ENCODE results near the gene TEDC2. TPM values are rescaled to one million over a fixed set of nuclear protein-coding genes. Genes with fewer than 3 reads are reported as not detected.

TEDC2 gene
- total RNA-seq, 4 donors from 2014 or later = 1.4 to 2.3 TPM; not detected in 2

DNA sequence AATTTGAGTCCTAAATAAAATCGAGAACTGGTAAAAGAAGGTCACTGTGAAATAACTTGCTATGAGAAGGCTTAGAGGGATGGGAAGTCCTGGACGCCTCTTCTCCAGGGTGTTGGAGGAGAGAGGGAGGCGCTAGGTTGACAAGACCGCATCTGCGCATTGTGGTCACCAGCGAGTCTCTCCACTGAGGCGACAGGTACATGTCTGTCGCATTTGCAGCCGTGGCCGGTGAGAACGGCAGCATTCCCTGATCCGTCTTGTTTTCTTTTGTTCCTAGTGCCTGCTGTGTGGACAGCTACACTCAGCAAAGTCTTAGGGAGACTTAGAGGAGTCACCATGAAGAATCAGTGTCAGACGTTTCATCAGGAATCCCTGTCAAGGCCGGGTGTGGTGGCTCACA, 45.8 kb downstream of the TEDC2 start:
- WGBS, 2 donors (ENCODE audit: low coverage in 1 of 2) = 87 to 91% methylated on average over 5 to 14 of the region's 14 CpGs
- TF ChIP-seq POLR2AphosphoS5 (IDR thresholded peaks at IDR 0.05) (no peak), EP300 (IDR thresholded peaks at IDR 0.05; ENCODE audit: low read depth) (no peak), POLR2A (IDR thresholded peaks at IDR 0.05) (no peak)
- TF ChIP-seq, protein P1, sequence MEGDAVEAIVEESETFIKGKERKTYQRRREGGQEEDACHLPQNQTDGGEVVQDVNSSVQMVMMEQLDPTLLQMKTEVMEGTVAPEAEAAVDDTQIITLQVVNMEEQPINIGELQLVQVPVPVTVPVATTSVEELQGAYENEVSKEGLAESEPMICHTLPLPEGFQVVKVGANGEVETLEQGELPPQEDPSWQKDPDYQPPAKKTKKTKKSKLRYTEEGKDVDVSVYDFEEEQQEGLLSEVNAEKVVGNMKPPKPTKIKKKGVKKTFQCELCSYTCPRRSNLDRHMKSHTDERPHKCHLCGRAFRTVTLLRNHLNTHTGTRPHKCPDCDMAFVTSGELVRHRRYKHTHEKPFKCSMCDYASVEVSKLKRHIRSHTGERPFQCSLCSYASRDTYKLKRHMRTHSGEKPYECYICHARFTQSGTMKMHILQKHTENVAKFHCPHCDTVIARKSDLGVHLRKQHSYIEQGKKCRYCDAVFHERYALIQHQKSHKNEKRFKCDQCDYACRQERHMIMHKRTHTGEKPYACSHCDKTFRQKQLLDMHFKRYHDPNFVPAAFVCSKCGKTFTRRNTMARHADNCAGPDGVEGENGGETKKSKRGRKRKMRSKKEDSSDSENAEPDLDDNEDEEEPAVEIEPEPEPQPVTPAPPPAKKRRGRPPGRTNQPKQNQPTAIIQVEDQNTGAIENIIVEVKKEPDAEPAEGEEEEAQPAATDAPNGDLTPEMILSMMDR (IDR thresholded peaks at IDR 0.05) = no peak
- Histone ChIP-seq H3K4me3 (no peak overlapping the region), H3K36me3 (no peaks in the 10 kb centered on the region), H3K27ac (no peak overlapping the region), H3K4me1 (peaks cover 6 to 20% (median 9%) of the 10 kb centered on the region in 4 donors), H3K27me3 (no peaks in the 10 kb centered on the region), H3K9me3 (no peaks in the 10 kb centered on the region)
- DNase-seq = no peak
- in situ Hi-C loops (cut with MboI; ENCODE audit: low pct_ligation_motif_present in 1 of 4, low pct_unique_long_range_greater_than_20kb in 1 of 4, low sequenced_read_pairs in 3 of 4) = no loop called here
- intact Hi-C loops (cut with DNase I; ENCODE audit: low total_unique reads) = no loop called here

GRCh38 chr16:2507052-2507659, 47.2 kb downstream of the TEDC2 start:
- peak; percentile 49 for DNase-seq
- Histone ChIP-seq H3K36me3 (no peaks in the 10 kb centered on the region), H3K4me3 (no peak overlapping the region), H3K4me1 (peaks cover 0 to 16% (median 0%) of the 10 kb centered on the region in 4 donors), H3K27me3 (no peaks in the 10 kb centered on the region), H3K27ac (peak overlapping the region; percentile 39 to 72 (median 60)), H3K9me3 (no peaks in the 10 kb centered on the region)
- 80% methylated on average over 1 to 14 of the region's 14 CpGs for WGBS, 2 donors (ENCODE audit: low coverage in 1 of 2)
- TF ChIP-seq POLR2AphosphoS5 (IDR thresholded peaks at IDR 0.05) (no peak), POLR2A (IDR thresholded peaks at IDR 0.05) (no peak), EP300 (IDR thresholded peaks at IDR 0.05; ENCODE audit: low read depth) (no peak)
- TF ChIP-seq, protein P1 (IDR thresholded peaks at IDR 0.05) = no peak
- intact Hi-C loops (cut with DNase I; ENCODE audit: low total_unique reads) (no loop called here), in situ Hi-C loops (cut with MboI; ENCODE audit: low pct_ligation_motif_present in 1 of 4, low pct_unique_long_range_greater_than_20kb in 1 of 4, low sequenced_read_pairs in 3 of 4) (no loop called here)

GRCh38 chr16:2507665-2508064, 47.8 kb downstream of the TEDC2 start:
- in situ Hi-C loops (cut with MboI; ENCODE audit: low pct_ligation_motif_present in 1 of 4, low pct_unique_long_range_greater_than_20kb in 1 of 4, low sequenced_read_pairs in 3 of 4) (no loop called here), intact Hi-C loops (cut with DNase I; ENCODE audit: low total_unique reads) (no loop called here)
- WGBS, 2 donors (ENCODE audit: low coverage in 1 of 2) = 87% methylated on average over 11 of the region's 11 CpGs; no CpG with 5 or more reads in 1 of the 2 donors

GRCh38 chr16:2508722-2509400, 49.0 kb downstream of the TEDC2 start:
- DNase-seq = no peak
- in situ Hi-C loops (cut with MboI; ENCODE audit: low pct_ligation_motif_present in 1 of 4, low pct_unique_long_range_greater_than_20kb in 1 of 4, low sequenced_read_pairs in 3 of 4) = no loop called here
- Histone ChIP-seq H3K4me3 (no peak overlapping the region), H3K36me3 (no peaks in the 10 kb centered on the region), H3K27ac (no peak overlapping the region), H3K4me1 (peaks cover 6 to 14% (median 7%) of the 10 kb centered on the region in 4 donors), H3K9me3 (no peaks in the 10 kb centered on the region), H3K27me3 (no peaks in the 10 kb centered on the region)
- 91 to 92% methylated on average over 4 to 18 of the region's 18 CpGs for WGBS, 2 donors (ENCODE audit: low coverage in 1 of 2)
- TF ChIP-seq EP300 (IDR thresholded peaks at IDR 0.05; ENCODE audit: low read depth) = no peak
- TF ChIP-seq POLR2AphosphoS5 (IDR thresholded peaks at IDR 0.05) = no peak
- TF ChIP-seq POLR2A (IDR thresholded peaks at IDR 0.05) = no peak
- TF ChIP-seq, protein P1 (IDR thresholded peaks at IDR 0.05) = no peak
- intact Hi-C loops (cut with DNase I; ENCODE audit: low total_unique reads) = no loop called here

More at GRCh38 chr16:2507665-2508064, 47.8 kb downstream of the TEDC2 start:
- no peaks in the 10 kb centered on the region for H3K36me3 ChIP-seq
- peaks cover 0 to 13% (median under 1%) of the 10 kb centered on the region in 4 donors for H3K4me1 ChIP-seq
- peak; percentile 44 for DNase-seq
- TF ChIP-seq POLR2AphosphoS5 (IDR thresholded peaks at IDR 0.05) = no peak
- TF ChIP-seq POLR2A (IDR thresholded peaks at IDR 0.05) = no peak
- TF ChIP-seq, protein P1 (IDR thresholded peaks at IDR 0.05) = no peak
- TF ChIP-seq EP300 (IDR thresholded peaks at IDR 0.05; ENCODE audit: low read depth) = no peak
- H3K9me3 ChIP-seq = no peaks in the 10 kb centered on the region
- peak overlapping the region; percentile 31 to 72 (median 60) for H3K27ac ChIP-seq
- no peak overlapping the region for H3K4me3 ChIP-seq
- H3K27me3 ChIP-seq = no peaks in the 10 kb centered on the region

Data from transverse colon (tissue), 4 donors.